Spleen (tissue), 11 donors: Measurements from ENCODE around the gene DOCK10. TPM values are rescaled to one million over a fixed set of nuclear protein-coding genes. Genes with fewer than 3 reads are reported as not detected.

Experiments used
- DNase-seq: peaks from one replicate; pipeline ENCODE4 v3.0.0-alpha.2; 2020
- H3K27ac ChIP-seq, 8 donors: fragments of 200-600 bp; sonication (generic) in 7 of 8; 1 replicate in 4 of 8; 2 replicates in 4 of 8; pipeline versions ENCODE4 v1.5.0 to v1.8.0; 2016 to 2021; ENCODE audit warnings: inconsistent platforms in 4 of 8, mild to moderate bottlenecking in 4 of 8, moderate library complexity in 1 of 8
- H3K27me3 ChIP-seq, 7 donors: fragments of 200-600 bp; sonication (generic) in 6 of 7; replicated peaks in 1 of 7; 1 replicate in 4 of 7; 2 replicates in 3 of 7; pipeline versions ENCODE4 v1.5.0 to v1.8.0; 2016 to 2021; ENCODE audit warnings: inconsistent platforms in 3 of 7, mild to moderate bottlenecking in 1 of 7
- H3K36me3 ChIP-seq, 6 donors: fragments of 200-600 bp; sonication (generic) in 5 of 6; 1 replicate in 4 of 6; 2 replicates in 2 of 6; pipeline versions ENCODE4 v1.5.0 to v1.8.0; 2016 to 2021; ENCODE audit warnings: inconsistent platforms in 2 of 6
- H3K4me1 ChIP-seq, 6 donors: fragments of 200-600 bp; sonication (generic) in 5 of 6; 1 replicate in 3 of 6; 2 replicates in 3 of 6; pipeline versions ENCODE4 v1.5.0 to v1.8.0; 2016 to 2021; ENCODE audit warnings: inconsistent platforms in 3 of 6
- H3K4me3 ChIP-seq, 8 donors: fragments of 200-600 bp; sonication (generic) in 7 of 8; 1 replicate in 4 of 8; 2 replicates in 4 of 8; pipeline versions ENCODE4 v1.5.0 to v1.8.0; 2016 to 2021; ENCODE audit warnings: inconsistent platforms in 4 of 8, mild to moderate bottlenecking in 4 of 8, moderate library complexity in 2 of 8
- H3K9me3 ChIP-seq, 8 donors: fragments of 200-600 bp; sonication (generic) in 7 of 8; 1 replicate in 4 of 8; 2 replicates in 4 of 8; pipeline versions ENCODE4 v1.5.0 to v1.8.0; 2016 to 2021; ENCODE audit warnings: inconsistent platforms in 4 of 8
- POLR2A ChIP-seq, 3 donors: fragments of 450-650 bp; IDR thresholded peaks; one replicate each; pipeline ENCODE4 v1.5.1; 2017; ENCODE audit warnings: antibody characterized with exemption in 3 of 3, mild to moderate bottlenecking in 1 of 3
- POLR2AphosphoS5 ChIP-seq, 3 donors: sonication (generic); formaldehyde crosslinking; IDR thresholded peaks; one replicate each; pipeline ENCODE4 v1.5.1; 2017; ENCODE audit warnings: antibody characterized with exemption in 3 of 3
- WGBS, 5 donors: extraction: QIAGEN DNeasy Blood & Tissue Kit in 3 of 5; methylation state at CpG; one replicate each; pipeline versions ENCODE4 v1.1.5 to v1.1.7; 2013 to 2018; 5-methylcytosine and 5-hydroxymethylcytosine counted together
- intact Hi-C: fragments of 100-400 bp; cut with DNase I; formaldehyde crosslinking; loops from one replicate; pipeline ENCODE4 v1.15.0; 2023; ENCODE audit warnings: low total_unique reads
- polyA plus RNA-seq, 3 donors: library from polyadenylated mRNA; stranded (reverse); fragments of 200-250 nt; gene quantifications; one replicate each; pipeline ENCODE4 v1.2.1, GENCODE V29; 2013
- total RNA-seq, 7 donors: library from RNA; depleted of rRNA in 3 of 7; stranded (reverse); fragments of >200 nt in 3 of 7; fragmentation: NEBNext Ultra II Directional in 4 of 7; extraction: Animal tissue kit (Norgen Biotek cat#: 25700) in 4 of 7; gene quantifications; one replicate each; pipeline versions ENCODE4 v1.1.0 to v1.2.1, GENCODE V29; 2016 to 2021
- TF ChIP-seq, protein P1 (sequence below), 11 experiments: fragments of 200-600 bp in 7 of 11; fragments of 450-650 bp in 4 of 11; sonication (generic) in 4 of 11; IDR thresholded peaks in 8 of 11; conservative IDR thresholded peaks in 3 of 11; 1 replicate in 7 of 11; 2 replicates in 4 of 11; pipeline versions ENCODE4 v1.4.0 to v1.8.0; 2016 to 2021; ENCODE audit warnings: antibody characterized with exemption in 11 of 11, inconsistent platforms in 4 of 11, mild to moderate bottlenecking in 1 of 11
- donor health status: healthy with polysubstance abuse.
- donor health status: DM: no; HTN: no; CAD: no; lungs with moderate emphysema.
- donor health status: DM: no; HTN: no; CAD: no.
- donor health status: Bipolar disorder and iron deficiency.
- donor health status: healthy.
- donor health status: DM: no; HTN: no; CAD: no.
- donor health status: DM: yes; HTN: yes; CAD: no.

Gene DOCK10
- total and polyA plus RNA-seq, 10 donors = 12.5 to 203 (median 158) TPM

GRCh38 chr2:225011585-225011984, 30.7 kb downstream of the DOCK10 start:
- no peak overlapping the region for H3K27ac ChIP-seq
- no peak for DNase-seq
- H3K9me3 ChIP-seq = no peaks in the 10 kb centered on the region
- peaks cover 0 to 3% (median 0%) of the 10 kb centered on the region in 6 donors for H3K36me3 ChIP-seq
- TF ChIP-seq POLR2AphosphoS5 (IDR thresholded peaks at IDR 0.05) (no peak), POLR2A (IDR thresholded peaks at IDR 0.05) (no peak)
- TF ChIP-seq, protein P1, sequence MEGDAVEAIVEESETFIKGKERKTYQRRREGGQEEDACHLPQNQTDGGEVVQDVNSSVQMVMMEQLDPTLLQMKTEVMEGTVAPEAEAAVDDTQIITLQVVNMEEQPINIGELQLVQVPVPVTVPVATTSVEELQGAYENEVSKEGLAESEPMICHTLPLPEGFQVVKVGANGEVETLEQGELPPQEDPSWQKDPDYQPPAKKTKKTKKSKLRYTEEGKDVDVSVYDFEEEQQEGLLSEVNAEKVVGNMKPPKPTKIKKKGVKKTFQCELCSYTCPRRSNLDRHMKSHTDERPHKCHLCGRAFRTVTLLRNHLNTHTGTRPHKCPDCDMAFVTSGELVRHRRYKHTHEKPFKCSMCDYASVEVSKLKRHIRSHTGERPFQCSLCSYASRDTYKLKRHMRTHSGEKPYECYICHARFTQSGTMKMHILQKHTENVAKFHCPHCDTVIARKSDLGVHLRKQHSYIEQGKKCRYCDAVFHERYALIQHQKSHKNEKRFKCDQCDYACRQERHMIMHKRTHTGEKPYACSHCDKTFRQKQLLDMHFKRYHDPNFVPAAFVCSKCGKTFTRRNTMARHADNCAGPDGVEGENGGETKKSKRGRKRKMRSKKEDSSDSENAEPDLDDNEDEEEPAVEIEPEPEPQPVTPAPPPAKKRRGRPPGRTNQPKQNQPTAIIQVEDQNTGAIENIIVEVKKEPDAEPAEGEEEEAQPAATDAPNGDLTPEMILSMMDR (IDR thresholded peaks at IDR 0.05 in 8 of 11, conservative IDR thresholded peaks at IDR 0.05 in 3 of 11) = no peak
- H3K4me1 ChIP-seq = peaks cover 0 to 56% (median 14%) of the 10 kb centered on the region in 6 donors
- no peaks in the 10 kb centered on the region for H3K27me3 ChIP-seq
- 83 to 93% (median 86%) methylated on average over 11 of the region's 11 CpGs for WGBS, 5 donors
- intact Hi-C loops = no loop called here
- no peak overlapping the region for H3K4me3 ChIP-seq

DNA sequence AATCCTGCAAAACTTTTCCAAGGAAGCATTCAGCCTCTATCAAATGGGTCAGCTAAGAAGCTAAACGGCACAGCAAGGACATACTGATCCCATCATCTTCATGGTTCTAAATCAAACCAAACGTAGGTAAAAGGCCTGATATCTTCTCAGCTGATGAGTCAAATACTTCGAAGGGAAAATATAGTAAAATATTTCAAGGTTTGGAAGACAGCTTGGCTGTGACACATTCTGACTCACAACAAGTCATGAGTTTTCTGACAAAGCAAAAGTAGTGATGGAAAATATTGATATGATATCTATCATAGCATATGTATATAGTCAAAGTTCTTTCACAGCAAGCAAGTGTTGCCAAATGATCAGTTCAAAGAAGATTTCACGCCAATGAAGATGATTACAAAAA, 31.5 kb downstream of the DOCK10 start:
- Histone ChIP-seq H3K27me3 (no peaks in the 10 kb centered on the region), H3K36me3 (peaks cover 0 to 4% (median 0%) of the 10 kb centered on the region in 6 donors), H3K4me1 (peaks cover 0 to 56% (median 14%) of the 10 kb centered on the region in 6 donors), H3K9me3 (no peaks in the 10 kb centered on the region), H3K4me3 (no peak overlapping the region), H3K27ac (no peak overlapping the region)
- intact Hi-C loops = no loop called here
- no peak for DNase-seq
- WGBS, 5 donors = 75 to 85% (median 77%) methylated on average over 4 of the region's 4 CpGs
- TF ChIP-seq POLR2AphosphoS5 (IDR thresholded peaks at IDR 0.05) = no peak
- no peak for TF ChIP-seq POLR2A (IDR thresholded peaks at IDR 0.05)
- TF ChIP-seq, protein P1 (IDR thresholded peaks at IDR 0.05 in 8 of 11, conservative IDR thresholded peaks at IDR 0.05 in 3 of 11) = no peak

GRCh38 chr2:225009768-225010167, 32.5 kb downstream of the DOCK10 start:
- Histone ChIP-seq H3K4me1 (peaks cover 0 to 58% (median 14%) of the 10 kb centered on the region in 6 donors), H3K4me3 (no peak overlapping the region), H3K27me3 (no peaks in the 10 kb centered on the region), H3K36me3 (peaks cover 0 to 4% (median 0%) of the 10 kb centered on the region in 6 donors), H3K27ac (peak overlapping the region in 1 of 8 donors; percentile 15), H3K9me3 (no peaks in the 10 kb centered on the region)
- 80 to 88% (median 81%) methylated on average over 2 of the region's 2 CpGs for WGBS, 5 donors
- DNase-seq = no peak
- intact Hi-C loops = loop anchor here (10.0 kb wide), 2 partner anchors 75 to 225 kb away; no protein-coding TSS in a partner anchor
- TF ChIP-seq, protein P1 (IDR thresholded peaks at IDR 0.05 in 8 of 11, conservative IDR thresholded peaks at IDR 0.05 in 3 of 11) = no peak
- TF ChIP-seq POLR2A (IDR thresholded peaks at IDR 0.05) (no peak), POLR2AphosphoS5 (IDR thresholded peaks at IDR 0.05) (no peak)

GRCh38 chr2:225008935-225009334, 33.3 kb downstream of the DOCK10 start:
- TF ChIP-seq, protein P1 (IDR thresholded peaks at IDR 0.05 in 8 of 11, conservative IDR thresholded peaks at IDR 0.05 in 3 of 11) = peak in 6 of 11 experiments; percentile 9 to 37 (median 24)
- TF ChIP-seq POLR2A (IDR thresholded peaks at IDR 0.05) = no peak
- no peaks in the 10 kb centered on the region for H3K27me3 ChIP-seq
- WGBS, 5 donors = 69 to 80% (median 77%) methylated on average over 5 of the region's 5 CpGs
- H3K4me3 ChIP-seq = no peak overlapping the region
- no peak for DNase-seq
- no peaks in the 10 kb centered on the region for H3K9me3 ChIP-seq
- intact Hi-C loops = loop anchor here (10.0 kb wide), 2 partner anchors 74 to 224 kb away; no protein-coding TSS in a partner anchor
- peaks cover 0 to 4% (median 0%) of the 10 kb centered on the region in 6 donors for H3K36me3 ChIP-seq
- peak overlapping the region in 1 of 8 donors; percentile 10 for H3K27ac ChIP-seq
- H3K4me1 ChIP-seq = peaks cover 0 to 64% (median 16%) of the 10 kb centered on the region in 6 donors
